BLaER1 treated with 17β-estradiol and CSF1 and Interleukin-3, amounts not matched to agents 10 nM and 100 nM (cell line): ENCODE measurements around the gene DNAH12.
"Not testable (repeated sequence)": the region's sequence is repeated elsewhere in the genome, so short reads cannot be mapped to it uniquely, and the experiment has no call there.

Experiments used
- H3K27ac ChIP-seq, 11 experiments: shearing (Covaris generic); formaldehyde crosslinking; 2 replicates each; pipeline ENCODE4 v1.8.1; 2022
- H3K27me3 ChIP-seq, 11 experiments: shearing (Covaris generic); formaldehyde crosslinking; 2 replicates each; pipeline ENCODE4 v1.8.1; 2022
- H3K36me3 ChIP-seq, 11 experiments: shearing (Covaris generic); formaldehyde crosslinking; 2 replicates each; pipeline ENCODE4 v1.8.1; 2022
- H3K4me1 ChIP-seq, 10 experiments: shearing (Covaris generic); formaldehyde crosslinking; 2 replicates each; pipeline ENCODE4 v1.8.1; 2022
- H3K4me2 ChIP-seq, 11 experiments: shearing (Covaris generic); formaldehyde crosslinking; 2 replicates each; pipeline ENCODE4 v1.8.1; 2022
- H3K4me3 ChIP-seq, 10 experiments: shearing (Covaris generic); formaldehyde crosslinking; 2 replicates each; pipeline ENCODE4 v1.8.1; 2022
- H3K9ac ChIP-seq, 11 experiments: shearing (Covaris generic); formaldehyde crosslinking; 2 replicates each; pipeline ENCODE4 v1.8.1; 2022
- H3K9me3 ChIP-seq, 11 experiments: shearing (Covaris generic); formaldehyde crosslinking; replicated peaks in 1 of 11; 2 replicates each; pipeline ENCODE4 v1.8.1; 2022
- H4K20me1 ChIP-seq, 11 experiments: shearing (Covaris generic); formaldehyde crosslinking; 2 replicates each; pipeline ENCODE4 v1.8.1; 2022
- Cebpa-rat ChIP-seq, 11 experiments: shearing (Covaris generic); IDR thresholded peaks; 2 replicates each; pipeline ENCODE4 v1.8.1; 2022

Gene DNAH12

DNA sequence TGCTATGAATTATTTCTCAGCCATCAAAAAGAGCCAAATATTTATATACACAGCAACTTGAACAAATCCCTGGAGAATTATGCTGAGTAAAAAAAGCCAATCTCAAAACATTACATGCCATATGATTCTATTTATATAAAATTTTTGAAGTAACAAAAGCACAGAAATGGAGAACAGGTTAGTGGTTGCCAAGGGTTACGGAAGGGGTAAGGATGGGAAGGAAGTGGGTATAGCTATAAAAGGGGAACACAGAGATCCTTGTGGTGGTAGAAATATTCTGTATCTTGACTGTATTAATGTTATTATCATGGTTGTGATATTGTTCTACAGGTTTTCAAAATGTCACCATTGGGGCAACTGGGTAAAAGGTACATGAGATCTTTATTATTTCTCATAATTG lies 189.4 kb downstream of the DNAH12 start:
- Histone ChIP-seq H3K9ac (no peak overlapping the region), H3K27ac (peak overlapping the region in 8 of 11 experiments; percentile 15 to 51 (median 40); a peak in 9 of 22 replicates), H4K20me1 (no peaks in the 10 kb centered on the region), H3K27me3 (no peaks in the 10 kb centered on the region), H3K36me3 (no peaks in the 10 kb centered on the region), H3K4me2 (peak overlapping the region in 10 of 11 experiments; percentile 18 to 67 (median 46); a peak in 17 of 22 replicates), H3K4me3 (peak overlapping the region in 1 of 10 experiments; percentile 4; a peak in 1 of 20 replicates), H3K4me1 (peaks cover 10 to 42% (median 26%) of the 10 kb centered on the region in 10 experiments; a peak in 19 of 20 replicates), H3K9me3 (peaks cover 0 to 2% (median 0%) of the 10 kb centered on the region in 11 experiments; a peak in 1 of 22 replicates)
- no peak for TF ChIP-seq Cebpa-rat (IDR thresholded peaks at IDR 0.05)

- Histone ChIP-seq H3K4me1 (peaks cover 10 to 34% (median 20%) of the 10 kb centered on the region in 10 experiments; a peak in 19 of 20 replicates), H3K36me3 (no peaks in the 10 kb centered on the region), H3K4me3 (no peak overlapping the region), H3K27ac (no peak overlapping the region), H3K27me3 (no peaks in the 10 kb centered on the region), H3K4me2 (peak overlapping the region in 1 of 11 experiments; percentile 12; a peak in 2 of 22 replicates), H3K9me3 (peaks cover 0 to 18% (median 3%) of the 10 kb centered on the region in 11 experiments; a peak in 7 of 22 replicates), H3K9ac (no peak overlapping the region), H4K20me1 (no peaks in the 10 kb centered on the region)
- TF ChIP-seq Cebpa-rat (IDR thresholded peaks at IDR 0.05), result no peak
Measured at GRCh38 chr3:57350271-57350670, 193.9 kb downstream of the DNAH12 start.

DNA sequence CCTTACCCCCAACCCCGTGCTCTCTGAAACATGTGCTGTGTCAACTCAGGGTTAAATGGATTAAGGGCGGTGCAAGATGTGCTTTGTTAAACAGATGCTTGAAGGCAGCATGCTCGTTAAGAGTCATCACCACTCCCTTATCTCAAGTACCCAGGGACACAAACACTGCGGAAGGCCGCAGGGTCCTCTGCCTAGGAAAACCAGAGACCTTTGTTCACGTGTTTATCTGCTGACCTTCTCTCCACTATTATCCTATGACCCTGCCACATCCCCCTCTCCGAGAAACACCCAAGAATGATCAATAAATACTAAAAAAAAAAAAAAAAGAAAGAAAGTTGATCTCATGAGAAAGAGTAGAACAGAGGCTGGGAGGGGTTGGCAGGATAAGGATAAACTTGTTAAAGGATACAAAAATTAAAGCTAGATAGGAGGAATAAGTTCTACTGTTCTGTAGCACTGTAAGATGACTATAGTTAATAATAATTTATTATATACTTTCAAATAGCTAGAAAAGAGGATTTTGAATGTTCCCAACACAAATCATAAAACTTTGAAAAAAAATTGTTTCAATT lies 205.0 kb downstream of the DNAH12 start:
- H3K9ac ChIP-seq, H3K4me3 ChIP-seq, H3K27me3 ChIP-seq, H3K4me1 ChIP-seq, H3K4me2 ChIP-seq, H3K27ac ChIP-seq, H4K20me1 ChIP-seq, H3K36me3 ChIP-seq: not testable (repeated sequence)
- peaks cover 9 to 20% (median 11%) of the 10 kb centered on the region in 11 experiments; a peak in 20 of 22 replicates for H3K9me3 ChIP-seq

GRCh38 chr3:57338272-57339070 lies 205.7 kb downstream of the DNAH12 start:
- H4K20me1 ChIP-seq, H3K9ac ChIP-seq, H3K36me3 ChIP-seq, H3K27me3 ChIP-seq, H3K4me3 ChIP-seq, H3K4me1 ChIP-seq, H3K27ac ChIP-seq, H3K4me2 ChIP-seq: not testable (repeated sequence)
- H3K9me3 ChIP-seq, result peaks cover 9 to 20% (median 11%) of the 10 kb centered on the region in 11 experiments; a peak in 20 of 22 replicates

DNA sequence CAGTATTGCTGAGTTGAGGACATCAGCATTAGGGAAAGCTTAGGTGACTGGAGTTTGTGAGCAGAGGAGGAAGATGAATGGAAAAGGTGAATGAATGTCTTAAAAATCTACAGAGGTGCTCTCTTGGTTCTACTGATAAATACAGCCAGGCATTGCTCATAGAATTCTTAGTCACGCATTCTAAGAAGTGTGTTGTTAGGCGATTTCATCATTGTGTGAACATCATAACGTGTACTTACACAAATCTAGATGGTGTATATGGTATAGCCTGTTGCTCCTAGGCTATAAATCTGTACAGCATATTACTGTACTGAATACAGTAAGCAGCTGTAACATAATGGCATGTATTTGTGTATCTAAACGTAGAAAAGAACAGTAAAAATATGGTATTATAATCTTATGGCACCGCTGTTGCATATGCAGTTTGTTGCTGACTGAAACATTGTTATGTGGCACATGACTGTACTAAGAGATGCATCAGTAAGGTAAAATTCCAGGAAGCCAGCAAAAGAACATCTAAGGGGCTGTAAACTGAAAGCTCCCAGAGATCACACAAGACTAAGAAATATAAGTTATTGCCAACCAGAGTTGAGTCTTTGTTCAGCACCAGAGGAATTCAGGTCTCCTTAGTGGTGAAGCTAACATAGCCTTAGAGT lies 208.7 kb downstream of the DNAH12 start:
- Histone ChIP-seq H3K4me3 (no peak overlapping the region), H3K4me1 (no peaks in the 10 kb centered on the region), H3K9ac (no peak overlapping the region), H3K27me3 (no peaks in the 10 kb centered on the region), H3K27ac (no peak overlapping the region), H3K36me3 (no peaks in the 10 kb centered on the region), H3K4me2 (no peak overlapping the region), H3K9me3 (peaks cover 9 to 20% (median 11%) of the 10 kb centered on the region in 11 experiments; a peak in 20 of 22 replicates), H4K20me1 (no peaks in the 10 kb centered on the region)
- no peak for TF ChIP-seq Cebpa-rat (IDR thresholded peaks at IDR 0.05)

DNA sequence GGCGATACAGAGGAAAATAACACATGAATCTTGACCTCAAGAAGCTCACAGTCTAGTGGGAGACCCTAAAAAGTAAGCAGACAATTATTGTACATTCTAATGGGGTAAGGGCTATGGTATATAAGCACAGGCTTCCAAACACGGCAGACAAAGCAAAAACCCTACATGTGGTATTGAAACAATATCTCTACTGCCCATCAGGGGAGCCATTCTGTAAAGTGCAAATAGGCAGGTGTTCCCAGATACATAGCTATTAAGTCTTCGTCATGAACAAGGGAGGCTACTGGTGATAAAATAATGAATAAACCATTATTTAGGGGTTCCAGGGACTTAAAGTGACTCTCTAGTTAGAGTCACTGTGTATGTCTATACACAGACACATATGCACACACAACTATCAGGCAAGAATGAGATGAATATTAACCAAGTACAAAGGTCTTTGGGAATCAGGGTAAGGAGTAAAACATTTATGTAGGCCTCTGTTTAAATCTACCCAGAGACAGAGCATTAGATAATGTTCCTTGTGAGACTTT lies 213.0 kb downstream of the DNAH12 start:
- Histone ChIP-seq H3K36me3 (no peaks in the 10 kb centered on the region), H3K27ac (no peak overlapping the region), H3K4me3 (no peak overlapping the region), H4K20me1 (no peaks in the 10 kb centered on the region), H3K9me3 (no peaks in the 10 kb centered on the region), H3K4me2 (no peak overlapping the region), H3K9ac (no peak overlapping the region), H3K27me3 (no peaks in the 10 kb centered on the region), H3K4me1 (no peaks in the 10 kb centered on the region)
- no peak for TF ChIP-seq Cebpa-rat (IDR thresholded peaks at IDR 0.05)

DNA sequence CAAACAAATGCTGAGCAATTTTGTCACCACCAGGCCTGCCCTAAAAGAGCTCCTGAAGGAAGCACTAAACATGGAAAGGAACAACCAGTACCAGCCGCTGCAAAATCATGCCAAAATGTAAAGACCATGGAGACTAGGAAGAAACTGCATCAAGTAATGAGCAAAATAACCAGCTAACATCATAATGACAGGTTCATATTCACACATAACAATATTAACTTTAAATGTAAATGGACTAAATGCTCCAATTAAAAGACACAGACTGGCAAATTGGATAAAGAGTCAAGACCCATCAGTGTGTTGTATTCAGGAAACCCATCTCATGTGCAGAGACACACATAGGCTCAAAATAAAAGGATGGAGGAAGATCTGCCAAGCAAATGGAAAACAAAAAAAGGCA lies 217.6 kb downstream of the DNAH12 start:
- H3K4me2 ChIP-seq, H4K20me1 ChIP-seq, H3K27me3 ChIP-seq, H3K4me1 ChIP-seq, H3K9ac ChIP-seq, H3K9me3 ChIP-seq, H3K27ac ChIP-seq, H3K36me3 ChIP-seq, H3K4me3 ChIP-seq: not testable (repeated sequence)

DNA sequence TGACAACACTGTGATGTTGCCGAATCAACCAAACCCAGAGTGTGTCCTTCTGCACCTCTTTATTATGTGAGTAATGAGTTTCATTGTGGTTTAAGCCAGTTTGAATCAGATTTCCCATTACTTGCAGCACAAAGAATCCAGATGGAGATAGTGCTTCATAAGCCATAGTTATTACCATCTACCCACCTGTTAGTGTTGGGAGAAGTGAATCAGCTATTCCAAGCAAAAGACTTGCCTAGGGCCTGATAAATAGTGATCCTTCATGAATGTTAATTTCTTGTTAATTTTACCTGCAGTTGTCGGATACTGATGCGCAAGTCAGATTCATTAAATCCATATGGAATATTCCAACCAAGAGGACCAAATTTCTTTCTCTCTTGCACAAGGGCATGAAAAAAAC lies 229.9 kb downstream of the DNAH12 start:
- no peaks in the 10 kb centered on the region for H3K27me3 ChIP-seq
- H3K4me3 ChIP-seq, result no peak overlapping the region
- peaks cover 10 to 17% (median 13%) of the 10 kb centered on the region in 11 experiments; a peak in 21 of 22 replicates for H3K9me3 ChIP-seq
- no peaks in the 10 kb centered on the region for H3K4me1 ChIP-seq
- no peak for TF ChIP-seq Cebpa-rat (IDR thresholded peaks at IDR 0.05)
- H4K20me1 ChIP-seq, result no peaks in the 10 kb centered on the region
- no peak overlapping the region for H3K27ac ChIP-seq
- no peaks in the 10 kb centered on the region for H3K36me3 ChIP-seq
- no peak overlapping the region for H3K4me2 ChIP-seq
- H3K9ac ChIP-seq, result no peak overlapping the region

- Histone ChIP-seq H3K27ac (no peak overlapping the region), H4K20me1 (no peaks in the 10 kb centered on the region), H3K4me2 (0 out of 22 replicates have a peak overlapping the region, but pooled peaks of 1 of the 11 experiments have one; percentile 7), H3K4me3 (no peak overlapping the region), H3K36me3 (no peaks in the 10 kb centered on the region), H3K9ac (no peak overlapping the region), H3K9me3 (no peaks in the 10 kb centered on the region), H3K4me1 (no peaks in the 10 kb centered on the region), H3K27me3 (no peaks in the 10 kb centered on the region)
- no peak for TF ChIP-seq Cebpa-rat (IDR thresholded peaks at IDR 0.05)
Measured at GRCh38 chr3:57309769-57310360, 234.3 kb downstream of the DNAH12 start.

DNA sequence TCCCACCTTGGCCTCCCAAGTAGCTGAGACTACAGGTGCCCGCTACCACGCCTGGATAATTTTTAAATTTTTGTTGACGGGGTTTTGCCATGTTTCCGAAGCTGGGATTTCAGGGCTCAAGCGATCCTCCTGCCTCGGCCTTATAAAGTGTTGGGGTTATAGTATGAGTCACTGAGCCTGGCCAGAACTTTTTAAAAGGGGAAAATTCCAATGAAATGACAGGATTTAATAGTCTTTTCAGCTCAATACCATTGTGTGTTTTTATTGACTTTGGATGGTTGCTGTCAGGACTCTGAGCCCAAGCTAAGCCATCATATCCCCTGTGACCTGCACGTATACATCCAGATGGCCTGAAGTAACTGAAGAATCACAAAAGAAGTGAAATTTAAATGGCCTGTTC lies 240.6 kb downstream of the DNAH12 start:
- not testable (repeated sequence) for H3K36me3 ChIP-seq, H3K9ac ChIP-seq, H3K4me2 ChIP-seq, H3K27me3 ChIP-seq, H3K9me3 ChIP-seq, H3K4me3 ChIP-seq, H4K20me1 ChIP-seq, H3K27ac ChIP-seq, H3K4me1 ChIP-seq
